Activated naive CD4-positive, alpha-beta T cell treated with anti-CD3 and anti-CD28 coated beads, Interleukin-2, amount 50 U/mL, for 24 hours (primary cell): ENCODE results near the gene CWC15.
"Not testable (repeated sequence)": the region's sequence is repeated elsewhere in the genome, so short reads cannot be mapped to it uniquely, and the experiment has no call there.

Experiments used
- H3K27ac Mint-ChIP-seq: one replicate; pipeline ENCODE4 v1.8.0; 2021; ENCODE audit warnings: mild to moderate bottlenecking, mixed read lengths
- H3K27me3 Mint-ChIP-seq: one replicate; pipeline ENCODE4 v1.8.0; 2021; ENCODE audit warnings: mixed read lengths
- H3K36me3 Mint-ChIP-seq: one replicate; pipeline ENCODE4 v1.8.0; 2021; ENCODE audit warnings: mixed read lengths
- H3K4me1 Mint-ChIP-seq: one replicate; pipeline ENCODE4 v1.8.0; 2021; ENCODE audit warnings: mixed read lengths
- H3K4me3 Mint-ChIP-seq: one replicate; pipeline ENCODE4 v1.8.0; 2021; ENCODE audit warnings: mild to moderate bottlenecking, mixed read lengths
- H3K9me3 Mint-ChIP-seq: one replicate; pipeline ENCODE4 v1.8.0; 2021; ENCODE audit warnings: mixed read lengths

Gene CWC15

DNA sequence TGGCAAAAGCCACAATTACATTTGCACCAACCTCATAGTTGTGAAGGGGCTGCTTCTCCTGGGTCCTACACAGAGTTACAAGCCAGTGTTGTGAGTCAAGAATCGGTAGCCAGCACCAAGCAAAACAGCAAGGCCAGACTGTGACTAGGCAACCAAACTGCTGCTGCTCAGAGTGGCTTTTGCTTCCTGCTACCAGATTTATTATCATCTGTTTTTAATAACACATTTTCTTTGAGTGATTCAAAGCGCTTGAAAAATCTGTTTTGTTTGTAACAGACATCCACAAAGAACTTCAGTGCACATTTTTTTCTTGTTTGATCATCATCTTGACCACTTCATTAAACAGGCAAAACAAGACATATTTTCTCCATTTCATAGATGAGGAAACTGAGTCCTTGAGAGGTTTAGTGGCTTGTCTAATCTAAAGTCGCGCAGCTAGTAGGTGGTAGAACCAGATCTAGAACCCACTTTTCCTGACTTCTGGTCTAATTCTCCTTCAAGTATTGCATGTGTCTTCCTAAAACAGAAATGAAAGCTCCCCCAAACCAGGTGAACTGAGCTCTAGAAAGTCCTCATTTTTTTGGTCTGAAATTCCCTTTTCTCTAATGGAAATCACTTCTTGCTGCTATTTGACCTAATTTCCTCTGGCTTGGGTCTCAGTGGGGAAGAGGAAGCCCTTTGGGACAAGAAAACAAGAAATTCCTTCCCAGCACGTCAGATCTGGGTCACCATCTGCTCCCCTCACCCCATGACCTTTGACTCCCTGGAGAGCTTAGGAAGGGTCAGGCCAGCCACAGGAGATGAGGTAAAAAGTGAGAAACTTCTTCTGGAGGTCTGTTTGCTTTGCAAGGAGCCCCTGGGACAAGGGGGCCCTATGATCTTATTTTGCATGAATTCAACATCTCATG lies 39.9 kb downstream of the CWC15 start:
- Mint-ChIP-seq H3K9me3 (no peaks in the 10 kb centered on the region), H3K36me3 (no peaks in the 10 kb centered on the region), H3K4me1 (peaks cover 47% of the 10 kb centered on the region), H3K27ac (peak overlapping the region; percentile 20), H3K27me3 (no peaks in the 10 kb centered on the region), H3K4me3 (peak overlapping the region; percentile 61)

DNA sequence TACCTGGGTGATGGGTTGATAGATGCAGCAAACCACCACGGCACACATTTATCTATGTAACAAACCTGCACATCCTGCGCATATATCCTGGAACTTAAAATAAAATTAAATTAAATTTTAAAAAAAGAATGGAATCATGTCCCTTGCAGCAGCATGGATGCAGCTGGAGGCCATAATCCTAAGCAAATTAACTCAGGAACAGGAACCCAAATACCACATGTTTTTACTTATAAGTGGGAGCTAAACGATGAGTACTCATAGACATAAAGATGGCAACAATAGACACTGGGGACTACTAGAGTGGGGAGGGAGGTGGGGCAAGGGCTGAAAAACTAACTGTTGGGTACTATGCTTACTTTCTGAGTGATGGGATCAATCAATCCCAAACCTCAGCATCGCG lies 40.9 kb downstream of the CWC15 start:
- no peaks in the 10 kb centered on the region for H3K27me3 Mint-ChIP-seq
- no peak overlapping the region for H3K27ac Mint-ChIP-seq
- H3K9me3 Mint-ChIP-seq = no peaks in the 10 kb centered on the region
- no peak overlapping the region for H3K4me3 Mint-ChIP-seq
- no peaks in the 10 kb centered on the region for H3K36me3 Mint-ChIP-seq
- H3K4me1 Mint-ChIP-seq = peaks cover 53% of the 10 kb centered on the region

GRCh38 chr11:94932072-94932471 lies 41.3 kb downstream of the CWC15 start:
- H3K9me3 Mint-ChIP-seq, H3K27me3 Mint-ChIP-seq, H3K27ac Mint-ChIP-seq, H3K36me3 Mint-ChIP-seq, H3K4me3 Mint-ChIP-seq: not testable (repeated sequence)
- H3K4me1 Mint-ChIP-seq = peaks cover 57% of the 10 kb centered on the region

GRCh38 chr11:94928117-94928990 lies 45.0 kb downstream of the CWC15 start:
- no peak overlapping the region for H3K27ac Mint-ChIP-seq
- H3K4me1 Mint-ChIP-seq = peaks cover 60% of the 10 kb centered on the region
- no peaks in the 10 kb centered on the region for H3K9me3 Mint-ChIP-seq
- H3K27me3 Mint-ChIP-seq = no peaks in the 10 kb centered on the region
- no peak overlapping the region for H3K4me3 Mint-ChIP-seq
- no peaks in the 10 kb centered on the region for H3K36me3 Mint-ChIP-seq

- Mint-ChIP-seq H3K36me3 (no peaks in the 10 kb centered on the region), H3K27me3 (no peaks in the 10 kb centered on the region), H3K27ac (peak overlapping the region; percentile 56), H3K9me3 (no peaks in the 10 kb centered on the region), H3K4me3 (no peak overlapping the region), H3K4me1 (peaks cover 57% of the 10 kb centered on the region)
These were observed 46.6 kb downstream of the CWC15 start for GRCh38 chr11:94926698-94927237.

- no peaks in the 10 kb centered on the region for H3K27me3 Mint-ChIP-seq
- H3K4me1 Mint-ChIP-seq = peaks cover 57% of the 10 kb centered on the region
- no peaks in the 10 kb centered on the region for H3K9me3 Mint-ChIP-seq
- H3K27ac Mint-ChIP-seq = no peak overlapping the region
- H3K36me3 Mint-ChIP-seq = peaks cover 2% of the 10 kb centered on the region
- H3K4me3 Mint-ChIP-seq = no peak overlapping the region
These were observed 47.1 kb downstream of the CWC15 start for GRCh38 chr11:94926271-94926625.

- Mint-ChIP-seq H3K9me3 (no peaks in the 10 kb centered on the region), H3K27ac (peak overlapping the region; percentile 62), H3K4me3 (peak overlapping the region; percentile 31), H3K27me3 (no peaks in the 10 kb centered on the region), H3K4me1 (peaks cover 57% of the 10 kb centered on the region), H3K36me3 (peaks cover 3% of the 10 kb centered on the region)
These were observed 47.7 kb downstream of the CWC15 start for GRCh38 chr11:94925422-94926270.

- no peaks in the 10 kb centered on the region for H3K9me3 Mint-ChIP-seq
- peak overlapping the region; percentile 54 for H3K4me3 Mint-ChIP-seq
- no peaks in the 10 kb centered on the region for H3K27me3 Mint-ChIP-seq
- H3K36me3 Mint-ChIP-seq = peaks cover 4% of the 10 kb centered on the region
- H3K27ac Mint-ChIP-seq = peak overlapping the region; percentile 74
- H3K4me1 Mint-ChIP-seq = peaks cover 57% of the 10 kb centered on the region
These were observed 48.7 kb downstream of the CWC15 start for GRCh38 chr11:94924612-94925011.

- H3K9me3 Mint-ChIP-seq = no peaks in the 10 kb centered on the region
- peak overlapping the region; percentile 12 for H3K4me3 Mint-ChIP-seq
- H3K27me3 Mint-ChIP-seq = no peaks in the 10 kb centered on the region
- no peak overlapping the region for H3K27ac Mint-ChIP-seq
- peaks cover 4% of the 10 kb centered on the region for H3K36me3 Mint-ChIP-seq
- peaks cover 57% of the 10 kb centered on the region for H3K4me1 Mint-ChIP-seq
These were observed 49.2 kb downstream of the CWC15 start for GRCh38 chr11:94924171-94924572.

DNA sequence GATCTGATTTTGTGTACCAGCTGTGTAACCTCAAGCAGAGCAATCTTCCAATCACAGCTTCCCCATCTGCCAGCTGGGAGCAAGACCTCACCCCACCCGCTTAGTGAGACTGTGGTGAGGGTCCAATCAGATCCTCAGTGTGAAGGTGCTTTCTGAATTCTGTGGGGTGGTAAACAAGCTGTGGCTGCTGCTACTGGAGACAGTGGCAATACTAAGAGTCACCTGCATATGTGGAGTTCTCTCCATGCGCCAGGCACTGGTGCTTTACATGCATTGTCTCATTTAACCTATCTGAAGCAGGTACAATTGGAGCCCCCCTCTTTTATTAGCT lies 50.4 kb downstream of the CWC15 start:
- H3K27ac Mint-ChIP-seq = no peak overlapping the region

DNA sequence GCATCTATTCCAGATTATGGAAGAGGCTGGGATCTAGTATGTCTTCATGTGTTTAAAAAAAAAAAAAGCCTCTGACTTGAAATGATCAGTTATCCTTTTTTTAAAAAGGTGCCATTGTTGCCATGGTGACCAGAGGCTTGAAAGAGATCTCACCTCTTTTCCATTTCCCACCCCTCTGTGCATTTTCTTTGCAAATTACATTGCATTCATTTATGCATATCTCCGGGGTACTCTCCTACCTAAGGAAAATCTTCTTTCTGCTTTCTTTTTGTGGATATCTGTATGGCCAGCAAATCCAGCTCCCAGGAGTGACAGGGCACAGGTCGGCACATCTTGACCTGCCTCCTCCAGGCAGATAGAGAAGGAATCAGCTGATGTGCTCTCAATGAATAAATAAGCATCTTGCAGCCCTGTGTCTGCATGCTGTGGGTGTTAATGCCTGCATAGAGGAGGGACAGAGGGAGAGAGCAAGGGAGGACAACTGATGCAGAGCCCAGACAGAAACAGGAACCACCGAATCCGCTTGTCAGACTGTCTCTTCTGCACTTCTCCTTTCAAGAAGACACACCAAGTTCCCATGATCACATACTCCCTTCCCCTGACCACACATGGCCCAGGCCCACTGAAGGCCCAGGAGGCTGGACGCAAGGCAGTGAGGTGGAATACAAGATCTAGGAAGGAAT lies 50.9 kb downstream of the CWC15 start:
- Mint-ChIP-seq H3K9me3 (no peaks in the 10 kb centered on the region), H3K27me3 (no peaks in the 10 kb centered on the region), H3K4me3 (no peak overlapping the region), H3K36me3 (peaks cover 7% of the 10 kb centered on the region), H3K27ac (no peak overlapping the region), H3K4me1 (peaks cover 44% of the 10 kb centered on the region)

More for the DNA sequence above, 50.4 kb downstream of the CWC15 start:
- no peaks in the 10 kb centered on the region for H3K27me3 Mint-ChIP-seq
- no peaks in the 10 kb centered on the region for H3K9me3 Mint-ChIP-seq
- H3K36me3 Mint-ChIP-seq = peaks cover 5% of the 10 kb centered on the region
- no peak overlapping the region for H3K4me3 Mint-ChIP-seq
- peaks cover 45% of the 10 kb centered on the region for H3K4me1 Mint-ChIP-seq

GRCh38 chr11:94920311-94920710 lies 53.0 kb downstream of the CWC15 start:
- Mint-ChIP-seq H3K4me1 (peaks cover 24% of the 10 kb centered on the region), H3K9me3 (no peaks in the 10 kb centered on the region), H3K27ac (no peak overlapping the region), H3K4me3 (no peak overlapping the region), H3K36me3 (peaks cover 7% of the 10 kb centered on the region), H3K27me3 (no peaks in the 10 kb centered on the region)

- H3K27ac Mint-ChIP-seq, H3K27me3 Mint-ChIP-seq, H3K4me1 Mint-ChIP-seq, H3K9me3 Mint-ChIP-seq, H3K36me3 Mint-ChIP-seq, H3K4me3 Mint-ChIP-seq: not testable (repeated sequence)
These were observed 59.5 kb downstream of the CWC15 start for GRCh38 chr11:94913718-94914394.

GRCh38 chr11:94912806-94913205 lies 60.5 kb downstream of the CWC15 start:
- no peaks in the 10 kb centered on the region for H3K9me3 Mint-ChIP-seq
- no peak overlapping the region for H3K4me3 Mint-ChIP-seq
- no peaks in the 10 kb centered on the region for H3K27me3 Mint-ChIP-seq
- peaks cover 3% of the 10 kb centered on the region for H3K36me3 Mint-ChIP-seq
- no peaks in the 10 kb centered on the region for H3K4me1 Mint-ChIP-seq
- H3K27ac Mint-ChIP-seq = no peak overlapping the region
